OCI-LY7 (cell line): Measurements from ENCODE around the gene ACBD7. TPM values are rescaled to one million over a fixed set of nuclear protein-coding genes. Genes with fewer than 3 reads are reported as not detected.

ENCODE experiments used
- BruUV-seq: library from RNA; stranded (reverse); fragments of 400-500 nt; replicated peaks from 2 replicates; lab custom pipeline; 2021; lab: Mats Ljungman, UMichigan
- CTCF ChIA-PET: fragments of 300-600 bp; sonication (Branson Sonifier 250); formaldehyde crosslinking; loops from one replicate; lab custom pipeline; 2022; ENCODE audit warnings: antibody characterized with exemption; ENCODE audit not compliant: unreplicated experiment; lab: Charles Lee
- POLR2A ChIA-PET: fragments of 300-600 bp; sonication (Branson Sonifier 250); formaldehyde crosslinking; loops from one replicate; lab custom pipeline; 2022; ENCODE audit warnings: antibody characterized with exemption; lab: Charles Lee
- DNase-seq: peaks from one replicate; pipeline ENCODE4 v3.0.0-alpha.2; 2015; ENCODE audit warnings: low spot score
- H2AFZ ChIP-seq: fragments of 200-600 bp; sonication (generic), shearing (Covaris generic); 2 replicates; pipeline ENCODE4 v1.6.1; 2014; ENCODE audit warnings: mild to moderate bottlenecking, antibody characterized with exemption, low read length, moderate library complexity
- H3K27ac ChIP-seq: fragments of 200-600 bp; sonication (generic); 2 replicates; pipeline ENCODE4 v1.5.1; 2014; ENCODE audit warnings: mixed run types, low read depth, mild to moderate bottlenecking, moderate library complexity, low read length, inconsistent platforms; ENCODE audit not compliant: poor library complexity, severe bottlenecking
- H3K36me3 ChIP-seq: fragments of 200-600 bp; sonication (generic); 2 replicates; pipeline ENCODE4 v1.6.1; 2014; ENCODE audit warnings: mild to moderate bottlenecking, antibody characterized with exemption, low read length, moderate library complexity, mixed read lengths; ENCODE audit not compliant: insufficient read depth
- H3K4me1 ChIP-seq: fragments of 200-600 bp; sonication (generic); 2 replicates; pipeline ENCODE4 v1.5.1; 2014; ENCODE audit warnings: mild to moderate bottlenecking, low read length; ENCODE audit not compliant: insufficient read depth, poor library complexity, severe bottlenecking
- H3K4me2 ChIP-seq: fragments of 200-600 bp; sonication (generic); 2 replicates; pipeline ENCODE4 v1.6.1; 2014; ENCODE audit warnings: mild to moderate bottlenecking, low read length
- H3K4me3 ChIP-seq: fragments of 200-600 bp; sonication (generic); 2 replicates; pipeline ENCODE4 v1.5.1; 2014; ENCODE audit warnings: mild to moderate bottlenecking, low read depth, low read length; ENCODE audit not compliant: poor library complexity, severe bottlenecking
- H3K79me2 ChIP-seq: fragments of 200-600 bp; sonication (generic); 2 replicates; pipeline ENCODE4 v1.6.1; 2016; ENCODE audit warnings: low read depth, mild to moderate bottlenecking, low read length, moderate library complexity, mixed read lengths; ENCODE audit not compliant: insufficient read depth
- H3K9me2 ChIP-seq: fragments of 200-600 bp; sonication (generic); 2 replicates; pipeline ENCODE4 v1.6.1; 2016; ENCODE audit warnings: mild to moderate bottlenecking, low read length, mixed read lengths; ENCODE audit not compliant: insufficient read depth
- H3K9me3 ChIP-seq: fragments of 200-600 bp; sonication (generic); 2 replicates; pipeline ENCODE4 v1.6.1; 2014; ENCODE audit warnings: mild to moderate bottlenecking, mixed run types, low read length, mixed read lengths
- H4K20me1 ChIP-seq: fragments of 200-600 bp; sonication (generic); 2 replicates; pipeline ENCODE4 v1.6.1; 2014; ENCODE audit warnings: mild to moderate bottlenecking, antibody characterized with exemption, low read length, moderate library complexity, mixed read lengths; ENCODE audit not compliant: insufficient read depth
- CTCF ChIP-seq: fragments of 200-600 bp; sonication (generic); conservative IDR thresholded peaks from 2 replicates; pipeline ENCODE4 v1.5.1; 2014; ENCODE audit warnings: mild to moderate bottlenecking, antibody characterized with exemption, low read length, moderate library complexity, mixed read lengths
- EZH2phosphoT487 ChIP-seq: fragments of 200-600 bp; sonication (generic); IDR thresholded peaks from 2 replicates; pipeline ENCODE4 v1.6.1; 2018; ENCODE audit warnings: low read depth, borderline replicate concordance, mild to moderate bottlenecking, mixed run types, antibody characterized with exemption, low read length, moderate library complexity, mixed read lengths
- intact Hi-C: fragments of 100-400 bp; cut with micrococcal nuclease; formaldehyde crosslinking; loops from one replicate; pipeline ENCODE4 v1.10.0; 2022; ENCODE audit not compliant: unreplicated experiment
- total RNA-seq, 2 experiments: library from RNA; depleted of rRNA in 1 of 2; stranded (reverse); fragments of >200 nt in 1 of 2; shearing (Covaris generic) in 1 of 2; gene quantifications; 2 replicates each; pipeline ENCODE4 v1.2.3, GENCODE V29; 2014 to 2022

The ACBD7 gene
- total RNA-seq, 2 experiments from 2014 or later: 15.0 to 26.9 TPM

- Histone ChIP-seq H3K4me2 (no peak overlapping the region), H4K20me1 (no peaks in the 10 kb centered on the region), H3K9me2 (no peaks in the 10 kb centered on the region), H3K4me3 (no peak overlapping the region), H3K9me3 (no peaks in the 10 kb centered on the region), H3K79me2 (no peaks in the 10 kb centered on the region), H3K36me3 (no peaks in the 10 kb centered on the region), H3K27ac (no peak overlapping the region), H2AFZ (no peak overlapping the region), H3K4me1 (no peaks in the 10 kb centered on the region)
- intact Hi-C loops: no loop called here
- DNase-seq: no peak
- ChIA-PET POLR2A (no interaction called here), CTCF (no interaction called here)
- no peak for TF ChIP-seq CTCF
- TF ChIP-seq EZH2phosphoT487: no peak
- BruUV-seq: no TSS peak
Measured at GRCh38 chr10:15118615-15119014, 30.0 kb upstream of the ACBD7 start.

DNA sequence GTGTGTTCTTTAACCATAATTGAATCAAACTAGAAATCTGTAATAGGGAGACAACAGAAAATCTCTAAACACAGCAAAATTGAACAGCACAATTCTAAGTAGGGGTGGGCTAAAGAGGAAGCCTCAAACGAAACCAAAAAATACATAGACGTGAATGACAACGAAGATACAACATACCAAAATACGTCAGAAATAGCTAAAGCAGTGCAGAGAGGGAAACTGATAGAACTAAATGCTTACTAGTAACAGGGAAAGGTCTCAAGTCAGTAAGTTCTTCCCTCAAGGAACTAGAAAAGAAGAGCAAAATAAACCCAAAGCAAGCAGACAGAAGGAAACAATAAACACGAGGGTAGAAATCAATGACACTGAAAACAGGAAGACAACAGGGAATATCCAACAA is 27.6 kb upstream of the ACBD7 start:
- Histone ChIP-seq H4K20me1 (no peaks in the 10 kb centered on the region), H3K9me2 (no peaks in the 10 kb centered on the region), H3K36me3 (no peaks in the 10 kb centered on the region; the same call in 1 of the 2 replicates), H3K27ac (no peak overlapping the region), H3K4me1 (no peaks in the 10 kb centered on the region), H3K4me3 (no peak overlapping the region), H3K79me2 (no peaks in the 10 kb centered on the region), H2AFZ (no peak overlapping the region), H3K4me2 (no peak overlapping the region), H3K9me3 (no peaks in the 10 kb centered on the region)
- ChIA-PET CTCF (no interaction called here), POLR2A (no interaction called here)
- TF ChIP-seq CTCF: no peak
- no peak for TF ChIP-seq EZH2phosphoT487
- no TSS peak for BruUV-seq
- intact Hi-C loops: no loop called here
- no peak for DNase-seq

DNA sequence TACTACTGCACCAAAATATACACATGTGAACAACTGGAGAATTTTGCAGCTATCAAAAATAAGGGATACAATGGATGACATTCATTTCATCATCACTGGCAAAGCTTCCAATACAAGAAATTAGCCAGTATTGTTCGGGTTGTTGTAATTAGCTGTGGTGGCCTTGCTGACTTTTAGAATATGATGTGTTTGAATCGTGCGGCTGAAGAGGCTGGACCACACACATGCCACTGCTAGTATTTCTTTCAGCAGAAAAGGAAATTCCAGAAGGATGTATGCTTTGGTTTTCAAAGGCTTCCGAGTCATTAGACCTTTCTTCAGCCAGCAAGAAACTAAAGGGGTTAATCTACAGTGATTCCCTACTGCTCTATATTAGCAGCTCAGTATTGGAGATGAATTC is 25.2 kb upstream of the ACBD7 start:
- H3K9me2 ChIP-seq: no peaks in the 10 kb centered on the region
- H3K79me2 ChIP-seq: no peaks in the 10 kb centered on the region
- POLR2A ChIA-PET: interaction anchor here (0.6 to 1.2 kb wide), 4 partner anchors 12 to 1048 kb away, joined by 3 read pairs; no protein-coding TSS in a partner anchor
- H2AFZ ChIP-seq: no peak overlapping the region
- no peak overlapping the region for H3K4me2 ChIP-seq
- no peaks in the 10 kb centered on the region for H3K9me3 ChIP-seq
- no TSS peak for BruUV-seq
- H3K4me1 ChIP-seq: no peaks in the 10 kb centered on the region
- intact Hi-C loops: no loop called here
- H3K36me3 ChIP-seq: no peaks in the 10 kb centered on the region; the same call in 1 of the 2 replicates
- CTCF ChIA-PET: interaction anchor here (0.7 kb wide), 1 partner anchor 12 kb away, joined by 3 read pairs; no protein-coding TSS in a partner anchor
- no peak overlapping the region for H3K4me3 ChIP-seq
- no peak overlapping the region for H3K27ac ChIP-seq
- DNase-seq: no peak
- TF ChIP-seq EZH2phosphoT487 (no peak), CTCF (no peak)
- H4K20me1 ChIP-seq: no peaks in the 10 kb centered on the region
